ENCODE data around the gene ADAM11.

The ADAM11 gene

DNA sequence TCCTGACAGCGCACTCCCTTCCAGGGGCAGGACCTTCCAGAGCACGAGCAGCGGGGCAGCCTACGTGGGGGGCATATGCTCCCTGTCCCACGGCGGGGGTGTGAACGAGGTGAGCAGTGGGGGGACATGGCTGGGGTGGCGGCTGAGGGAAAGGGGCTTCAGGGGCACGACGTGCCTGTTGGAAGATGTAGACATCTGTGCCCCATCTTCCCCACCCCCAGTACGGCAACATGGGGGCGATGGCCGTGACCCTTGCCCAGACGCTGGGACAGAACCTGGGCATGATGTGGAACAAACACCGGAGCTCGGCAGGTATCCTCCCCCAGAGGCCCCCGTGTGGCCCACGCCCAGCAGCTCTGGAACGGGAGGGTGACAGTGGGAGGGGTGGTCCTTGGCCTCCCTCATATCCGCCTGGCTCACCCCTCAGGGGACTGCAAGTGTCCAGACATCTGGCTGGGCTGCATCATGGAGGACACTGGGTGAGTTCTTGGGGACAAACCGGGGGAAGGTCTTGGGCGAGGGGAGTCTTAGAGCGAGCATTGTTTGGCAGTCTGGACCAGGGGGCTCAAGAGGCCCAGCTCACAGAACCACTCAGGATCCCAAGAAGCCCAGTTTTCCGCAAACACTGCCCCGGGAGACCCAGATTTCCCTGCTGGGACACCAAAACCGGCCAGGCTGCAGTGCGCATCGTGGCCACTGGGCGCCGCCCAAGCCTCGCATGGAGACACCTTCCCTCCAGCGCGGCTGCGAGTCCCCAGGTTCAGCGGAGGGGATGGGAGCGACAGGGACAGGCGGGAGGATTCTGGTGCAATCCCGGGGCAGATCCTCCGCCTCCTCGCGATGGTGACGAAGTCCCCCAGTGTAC lies 15.7 kb downstream of the ADAM11 start (continued):
- TF ChIP-seq, protein P1, sequence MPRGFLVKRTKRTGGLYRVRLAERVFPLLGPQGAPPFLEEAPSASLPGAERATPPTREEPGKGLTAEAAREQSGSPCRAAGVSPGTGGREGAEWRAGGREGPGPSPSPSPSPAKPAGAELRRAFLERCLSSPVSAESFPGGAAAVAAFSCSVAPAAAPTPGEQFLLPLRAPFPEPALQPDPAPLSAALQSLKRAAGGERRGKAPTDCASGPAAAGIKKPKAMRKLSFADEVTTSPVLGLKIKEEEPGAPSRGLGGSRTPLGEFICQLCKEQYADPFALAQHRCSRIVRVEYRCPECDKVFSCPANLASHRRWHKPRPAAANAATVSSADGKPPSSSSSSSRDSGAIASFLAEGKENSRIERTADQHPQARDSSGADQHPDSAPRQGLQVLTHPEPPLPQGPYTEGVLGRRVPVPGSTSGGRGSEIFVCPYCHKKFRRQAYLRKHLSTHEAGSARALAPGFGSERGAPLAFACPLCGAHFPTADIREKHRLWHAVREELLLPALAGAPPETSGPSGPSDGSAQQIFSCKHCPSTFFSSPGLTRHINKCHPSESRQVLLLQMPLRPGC (tag by site-specific recombination; IDR thresholded peaks at IDR 0.05) = no peak
- TF ChIP-seq, protein P2, sequence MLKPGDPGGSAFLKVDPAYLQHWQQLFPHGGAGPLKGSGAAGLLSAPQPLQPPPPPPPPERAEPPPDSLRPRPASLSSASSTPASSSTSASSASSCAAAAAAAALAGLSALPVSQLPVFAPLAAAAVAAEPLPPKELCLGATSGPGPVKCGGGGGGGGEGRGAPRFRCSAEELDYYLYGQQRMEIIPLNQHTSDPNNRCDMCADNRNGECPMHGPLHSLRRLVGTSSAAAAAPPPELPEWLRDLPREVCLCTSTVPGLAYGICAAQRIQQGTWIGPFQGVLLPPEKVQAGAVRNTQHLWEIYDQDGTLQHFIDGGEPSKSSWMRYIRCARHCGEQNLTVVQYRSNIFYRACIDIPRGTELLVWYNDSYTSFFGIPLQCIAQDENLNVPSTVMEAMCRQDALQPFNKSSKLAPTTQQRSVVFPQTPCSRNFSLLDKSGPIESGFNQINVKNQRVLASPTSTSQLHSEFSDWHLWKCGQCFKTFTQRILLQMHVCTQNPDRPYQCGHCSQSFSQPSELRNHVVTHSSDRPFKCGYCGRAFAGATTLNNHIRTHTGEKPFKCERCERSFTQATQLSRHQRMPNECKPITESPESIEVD (tag by site-specific recombination; IDR thresholded peaks at IDR 0.05) = no peak
- TF ChIP-seq SALL2 (tag by site-specific recombination; IDR thresholded peaks at IDR 0.05; ENCODE audit: borderline replicate concordance) (no peak), ZBTB1 (tag by site-specific recombination; IDR thresholded peaks at IDR 0.05) (no peak), ZBTB21 (tag by site-specific recombination; IDR thresholded peaks at IDR 0.05) (no peak), ZNF426 (tag by site-specific recombination; IDR thresholded peaks at IDR 0.05) (no peak), ZNF366 (tag by site-specific recombination; conservative IDR thresholded peaks at IDR 0.05) (peak; percentile 38; the same call in 1 of the 2 replicates), ZFP69B (tag by site-specific recombination; IDR thresholded peaks at IDR 0.05) (no peak), SP3 (tag by site-specific recombination; IDR thresholded peaks at IDR 0.05) (no peak), SP7 (tag by site-specific recombination; IDR thresholded peaks at IDR 0.05) (no peak), ZNF19 (tag by site-specific recombination; IDR thresholded peaks at IDR 0.05; ENCODE audit: low read depth) (no peak), ZNF629 (tag by site-specific recombination; IDR thresholded peaks at IDR 0.05) (no peak), ZNF837 (tag by site-specific recombination; IDR thresholded peaks at IDR 0.05) (no peak), ZNF354C (tag by site-specific recombination; IDR thresholded peaks at IDR 0.05; ENCODE audit: borderline replicate concordance, low read depth) (no peak), ZNF654 (tag by site-specific recombination; IDR thresholded peaks at IDR 0.05; ENCODE audit: low read depth) (peak; percentile 78), ZNF391 (tag by site-specific recombination; IDR thresholded peaks at IDR 0.05; ENCODE audit: borderline replicate concordance, low read depth) (0 out of 2 replicates have a peak, but pooled peaks have one; percentile 17), FEZF1 (tag by site-specific recombination; IDR thresholded peaks at IDR 0.05) (no peak), ZNF791 (tag by site-specific recombination; IDR thresholded peaks at IDR 0.05) (no peak), ZNF239 (tag by site-specific recombination; IDR thresholded peaks at IDR 0.05) (no peak)
- TF ChIP-seq, protein P3, sequence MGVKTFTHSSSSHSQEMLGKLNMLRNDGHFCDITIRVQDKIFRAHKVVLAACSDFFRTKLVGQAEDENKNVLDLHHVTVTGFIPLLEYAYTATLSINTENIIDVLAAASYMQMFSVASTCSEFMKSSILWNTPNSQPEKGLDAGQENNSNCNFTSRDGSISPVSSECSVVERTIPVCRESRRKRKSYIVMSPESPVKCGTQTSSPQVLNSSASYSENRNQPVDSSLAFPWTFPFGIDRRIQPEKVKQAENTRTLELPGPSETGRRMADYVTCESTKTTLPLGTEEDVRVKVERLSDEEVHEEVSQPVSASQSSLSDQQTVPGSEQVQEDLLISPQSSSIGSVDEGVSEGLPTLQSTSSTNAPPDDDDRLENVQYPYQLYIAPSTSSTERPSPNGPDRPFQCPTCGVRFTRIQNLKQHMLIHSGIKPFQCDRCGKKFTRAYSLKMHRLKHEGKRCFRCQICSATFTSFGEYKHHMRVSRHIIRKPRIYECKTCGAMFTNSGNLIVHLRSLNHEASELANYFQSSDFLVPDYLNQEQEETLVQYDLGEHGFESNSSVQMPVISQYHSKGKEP (tag by site-specific recombination; IDR thresholded peaks at IDR 0.05) = peak; percentile 5; the same call in 1 of the 2 replicates
- TF ChIP-seq, protein P4, sequence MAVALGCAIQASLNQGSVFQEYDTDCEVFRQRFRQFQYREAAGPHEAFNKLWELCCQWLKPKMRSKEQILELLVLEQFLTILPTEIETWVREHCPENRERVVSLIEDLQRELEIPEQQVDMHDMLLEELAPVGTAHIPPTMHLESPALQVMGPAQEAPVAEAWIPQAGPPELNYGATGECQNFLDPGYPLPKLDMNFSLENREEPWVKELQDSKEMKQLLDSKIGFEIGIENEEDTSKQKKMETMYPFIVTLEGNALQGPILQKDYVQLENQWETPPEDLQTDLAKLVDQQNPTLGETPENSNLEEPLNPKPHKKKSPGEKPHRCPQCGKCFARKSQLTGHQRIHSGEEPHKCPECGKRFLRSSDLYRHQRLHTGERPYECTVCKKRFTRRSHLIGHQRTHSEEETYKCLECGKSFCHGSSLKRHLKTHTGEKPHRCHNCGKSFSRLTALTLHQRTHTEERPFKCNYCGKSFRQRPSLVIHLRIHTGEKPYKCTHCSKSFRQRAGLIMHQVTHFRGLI (tag by site-specific recombination; IDR thresholded peaks at IDR 0.05) = no peak
- TF ChIP-seq, protein P5, sequence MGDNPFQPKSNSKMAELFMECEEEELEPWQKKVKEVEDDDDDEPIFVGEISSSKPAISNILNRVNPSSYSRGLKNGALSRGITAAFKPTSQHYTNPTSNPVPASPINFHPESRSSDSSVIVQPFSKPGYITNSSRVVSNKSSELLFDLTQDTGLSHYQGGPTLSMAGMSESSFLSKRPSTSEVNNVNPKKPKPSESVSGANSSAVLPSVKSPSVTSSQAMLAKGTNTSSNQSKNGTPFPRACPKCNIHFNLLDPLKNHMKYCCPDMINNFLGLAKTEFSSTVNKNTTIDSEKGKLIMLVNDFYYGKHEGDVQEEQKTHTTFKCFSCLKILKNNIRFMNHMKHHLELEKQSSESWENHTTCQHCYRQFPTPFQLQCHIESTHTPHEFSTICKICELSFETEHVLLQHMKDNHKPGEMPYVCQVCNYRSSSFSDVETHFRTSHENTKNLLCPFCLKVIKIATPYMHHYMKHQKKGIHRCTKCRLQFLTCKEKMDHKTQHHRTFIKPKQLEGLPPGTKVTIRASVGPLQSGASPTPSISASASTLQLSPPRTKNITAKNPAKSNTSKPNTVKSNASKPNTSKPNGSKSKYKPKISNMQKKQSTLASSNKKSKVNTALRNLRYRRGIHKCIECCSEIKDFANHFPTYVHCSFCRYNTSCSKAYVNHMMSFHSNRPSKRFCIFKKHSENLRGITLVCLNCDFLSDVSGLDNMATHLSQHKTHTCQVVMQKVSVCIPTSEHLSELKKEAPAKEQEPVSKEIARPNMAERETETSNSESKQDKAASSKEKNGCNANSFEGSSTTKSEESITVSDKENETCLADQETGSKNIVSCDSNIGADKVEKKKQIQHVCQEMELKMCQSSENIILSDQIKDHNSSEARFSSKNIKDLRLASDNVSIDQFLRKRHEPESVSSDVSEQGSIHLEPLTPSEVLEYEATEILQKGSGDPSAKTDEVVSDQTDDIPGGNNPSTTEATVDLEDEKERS (tag by site-specific recombination; IDR thresholded peaks at IDR 0.05) = no peak
- TF ChIP-seq, protein P6, sequence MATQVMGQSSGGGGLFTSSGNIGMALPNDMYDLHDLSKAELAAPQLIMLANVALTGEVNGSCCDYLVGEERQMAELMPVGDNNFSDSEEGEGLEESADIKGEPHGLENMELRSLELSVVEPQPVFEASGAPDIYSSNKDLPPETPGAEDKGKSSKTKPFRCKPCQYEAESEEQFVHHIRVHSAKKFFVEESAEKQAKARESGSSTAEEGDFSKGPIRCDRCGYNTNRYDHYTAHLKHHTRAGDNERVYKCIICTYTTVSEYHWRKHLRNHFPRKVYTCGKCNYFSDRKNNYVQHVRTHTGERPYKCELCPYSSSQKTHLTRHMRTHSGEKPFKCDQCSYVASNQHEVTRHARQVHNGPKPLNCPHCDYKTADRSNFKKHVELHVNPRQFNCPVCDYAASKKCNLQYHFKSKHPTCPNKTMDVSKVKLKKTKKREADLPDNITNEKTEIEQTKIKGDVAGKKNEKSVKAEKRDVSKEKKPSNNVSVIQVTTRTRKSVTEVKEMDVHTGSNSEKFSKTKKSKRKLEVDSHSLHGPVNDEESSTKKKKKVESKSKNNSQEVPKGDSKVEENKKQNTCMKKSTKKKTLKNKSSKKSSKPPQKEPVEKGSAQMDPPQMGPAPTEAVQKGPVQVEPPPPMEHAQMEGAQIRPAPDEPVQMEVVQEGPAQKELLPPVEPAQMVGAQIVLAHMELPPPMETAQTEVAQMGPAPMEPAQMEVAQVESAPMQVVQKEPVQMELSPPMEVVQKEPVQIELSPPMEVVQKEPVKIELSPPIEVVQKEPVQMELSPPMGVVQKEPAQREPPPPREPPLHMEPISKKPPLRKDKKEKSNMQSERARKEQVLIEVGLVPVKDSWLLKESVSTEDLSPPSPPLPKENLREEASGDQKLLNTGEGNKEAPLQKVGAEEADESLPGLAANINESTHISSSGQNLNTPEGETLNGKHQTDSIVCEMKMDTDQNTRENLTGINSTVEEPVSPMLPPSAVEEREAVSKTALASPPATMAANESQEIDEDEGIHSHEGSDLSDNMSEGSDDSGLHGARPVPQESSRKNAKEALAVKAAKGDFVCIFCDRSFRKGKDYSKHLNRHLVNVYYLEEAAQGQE (tag by site-specific recombination; IDR thresholded peaks at IDR 0.05) = no peak
- TF ChIP-seq, protein P7, sequence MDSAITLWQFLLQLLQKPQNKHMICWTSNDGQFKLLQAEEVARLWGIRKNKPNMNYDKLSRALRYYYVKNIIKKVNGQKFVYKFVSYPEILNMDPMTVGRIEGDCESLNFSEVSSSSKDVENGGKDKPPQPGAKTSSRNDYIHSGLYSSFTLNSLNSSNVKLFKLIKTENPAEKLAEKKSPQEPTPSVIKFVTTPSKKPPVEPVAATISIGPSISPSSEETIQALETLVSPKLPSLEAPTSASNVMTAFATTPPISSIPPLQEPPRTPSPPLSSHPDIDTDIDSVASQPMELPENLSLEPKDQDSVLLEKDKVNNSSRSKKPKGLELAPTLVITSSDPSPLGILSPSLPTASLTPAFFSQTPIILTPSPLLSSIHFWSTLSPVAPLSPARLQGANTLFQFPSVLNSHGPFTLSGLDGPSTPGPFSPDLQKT (IDR thresholded peaks at IDR 0.05; ENCODE audit: borderline replicate concordance, low read depth, low read length) = no peak
